ENCODE results near the gene IL1RAP. TPM values are rescaled to one million over a fixed set of nuclear protein-coding genes. Genes with fewer than 3 reads are reported as not detected.

IL1RAP gene
- total and polyA plus RNA-seq, 9 of the 15 experiments (the other 6 are each of a cell fraction or from before 2014, with no cell fraction given), result 0.23 to 1.8 (median 0.88) TPM

DNA sequence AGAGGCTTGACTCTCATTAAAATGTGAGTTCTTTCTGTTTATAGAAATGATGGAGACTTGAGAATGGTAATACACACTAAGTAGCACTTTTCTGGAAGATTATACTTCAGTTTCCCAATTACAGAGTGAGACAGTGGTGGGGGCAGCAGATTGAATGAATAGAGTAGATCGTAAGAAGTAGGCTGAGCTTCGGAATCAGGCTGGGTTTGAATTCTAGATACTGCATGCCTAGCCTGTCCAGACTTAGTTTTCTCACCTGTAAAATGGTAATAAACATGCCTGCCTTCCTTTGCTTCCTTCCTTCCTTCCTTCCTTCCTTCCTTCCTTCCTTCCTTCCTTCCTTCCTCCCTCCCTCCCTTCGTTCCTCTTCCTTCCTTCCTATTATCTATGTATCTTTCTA is 8.1 kb downstream of the IL1RAP start:
- no peak for ATAC-seq
- CTCF ChIA-PET (ENCODE audit: low intra/inter-chr PET ratio), result no interaction called here
- BruUV-seq (replicated peaks), result no TSS peak

More for the DNA sequence above, 8.1 kb downstream of the IL1RAP start:
- Histone ChIP-seq H3K36me3 (ENCODE audit: control insufficient read depth, insufficient read depth, low read length) (no peaks in the 10 kb centered on the region), H3K4me3 (no peak overlapping the region), H3K4me2 (ENCODE audit: insufficient read depth, low read length) (no peak overlapping the region), H3K4me1 (replicated peaks in 1 of 2; ENCODE audit: control insufficient read depth in 2 of 2, insufficient read depth in 2 of 2, low read length in 2 of 2) (no peaks in the 10 kb centered on the region), H2AFZ (ENCODE audit: low read depth, low read length) (no peak overlapping the region), H3K9me1 (ENCODE audit: control insufficient read depth, insufficient read depth, low read length) (no peaks in the 10 kb centered on the region), H3K27me3 (ENCODE audit: control insufficient read depth in 2 of 2, insufficient read depth in 2 of 2, low read length in 2 of 2) (no peaks in the 10 kb centered on the region), H3K79me2 (ENCODE audit: control insufficient read depth, insufficient read depth, low read length) (no peaks in the 10 kb centered on the region), H3K9me3 (replicated peaks; ENCODE audit: control insufficient read depth, insufficient read depth, low read depth, low read length) (no peaks in the 10 kb centered on the region; the same call in 1 of the 2 replicates), H3K27ac (ENCODE audit: extremely low read depth, low read depth, low read length) (no peak overlapping the region), H4K20me1 (replicated peaks; ENCODE audit: control insufficient read depth, insufficient read depth, low read length) (no peaks in the 10 kb centered on the region), H3K9ac (ENCODE audit: insufficient read depth in 1 of 2, low read depth in 2 of 2, low read length in 2 of 2) (no peak overlapping the region)
- POLR2A ChIA-PET, result no interaction called here
- in situ Hi-C loops (cut with MboI) (no loop called here), intact Hi-C loops (cut with micrococcal nuclease) (no loop called here)
- FAIRE-seq (no peak), DNase-seq (ENCODE audit: extremely low read depth in 1 of 4, low spot score in 3 of 4) (no peak)
- TF ChIP-seq, protein P1, sequence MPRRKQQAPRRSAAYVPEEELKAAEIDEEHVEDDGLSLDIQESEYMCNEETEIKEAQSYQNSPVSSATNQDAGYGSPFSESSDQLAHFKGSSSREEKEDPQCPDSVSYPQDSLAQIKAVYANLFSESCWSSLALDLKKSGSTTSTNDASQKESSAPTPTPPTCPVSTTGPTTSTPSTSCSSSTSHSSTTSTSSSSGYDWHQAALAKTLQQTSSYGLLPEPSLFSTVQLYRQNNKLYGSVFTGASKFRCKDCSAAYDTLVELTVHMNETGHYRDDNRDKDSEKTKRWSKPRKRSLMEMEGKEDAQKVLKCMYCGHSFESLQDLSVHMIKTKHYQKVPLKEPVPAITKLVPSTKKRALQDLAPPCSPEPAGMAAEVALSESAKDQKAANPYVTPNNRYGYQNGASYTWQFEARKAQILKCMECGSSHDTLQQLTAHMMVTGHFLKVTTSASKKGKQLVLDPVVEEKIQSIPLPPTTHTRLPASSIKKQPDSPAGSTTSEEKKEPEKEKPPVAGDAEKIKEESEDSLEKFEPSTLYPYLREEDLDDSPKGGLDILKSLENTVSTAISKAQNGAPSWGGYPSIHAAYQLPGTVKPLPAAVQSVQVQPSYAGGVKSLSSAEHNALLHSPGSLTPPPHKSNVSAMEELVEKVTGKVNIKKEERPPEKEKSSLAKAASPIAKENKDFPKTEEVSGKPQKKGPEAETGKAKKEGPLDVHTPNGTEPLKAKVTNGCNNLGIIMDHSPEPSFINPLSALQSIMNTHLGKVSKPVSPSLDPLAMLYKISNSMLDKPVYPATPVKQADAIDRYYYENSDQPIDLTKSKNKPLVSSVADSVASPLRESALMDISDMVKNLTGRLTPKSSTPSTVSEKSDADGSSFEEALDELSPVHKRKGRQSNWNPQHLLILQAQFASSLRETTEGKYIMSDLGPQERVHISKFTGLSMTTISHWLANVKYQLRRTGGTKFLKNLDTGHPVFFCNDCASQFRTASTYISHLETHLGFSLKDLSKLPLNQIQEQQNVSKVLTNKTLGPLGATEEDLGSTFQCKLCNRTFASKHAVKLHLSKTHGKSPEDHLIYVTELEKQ (CRISPR knock-in tag; IDR thresholded peaks at IDR 0.05), result no peak
- TF ChIP-seq, protein P2, sequence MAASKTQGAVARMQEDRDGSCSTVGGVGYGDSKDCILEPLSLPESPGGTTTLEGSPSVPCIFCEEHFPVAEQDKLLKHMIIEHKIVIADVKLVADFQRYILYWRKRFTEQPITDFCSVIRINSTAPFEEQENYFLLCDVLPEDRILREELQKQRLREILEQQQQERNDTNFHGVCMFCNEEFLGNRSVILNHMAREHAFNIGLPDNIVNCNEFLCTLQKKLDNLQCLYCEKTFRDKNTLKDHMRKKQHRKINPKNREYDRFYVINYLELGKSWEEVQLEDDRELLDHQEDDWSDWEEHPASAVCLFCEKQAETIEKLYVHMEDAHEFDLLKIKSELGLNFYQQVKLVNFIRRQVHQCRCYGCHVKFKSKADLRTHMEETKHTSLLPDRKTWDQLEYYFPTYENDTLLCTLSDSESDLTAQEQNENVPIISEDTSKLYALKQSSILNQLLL (CRISPR knock-in tag; IDR thresholded peaks at IDR 0.05; ENCODE audit: borderline replicate concordance), result no peak
- TF ChIP-seq GABPA (tag; conservative IDR thresholded peaks at IDR 0.05; ENCODE audit: low read depth) (no peak), ZNF586 (CRISPR knock-in tag; conservative IDR thresholded peaks at IDR 0.05) (no peak), RCOR1 (IDR thresholded peaks at IDR 0.05; ENCODE audit: borderline replicate concordance in 1 of 2, low read depth in 2 of 2, low read length in 2 of 2) (no peak), DDX20 (tag; IDR thresholded peaks at IDR 0.05; ENCODE audit: low read depth) (no peak), POLR2B (IDR thresholded peaks at IDR 0.05; ENCODE audit: low read depth, partially characterized antibody) (no peak), ZNF3 (CRISPR knock-in tag; IDR thresholded peaks at IDR 0.05) (no peak), PPARD (CRISPR knock-in tag; IDR thresholded peaks at IDR 0.05) (no peak), PHF21A (IDR thresholded peaks at IDR 0.05; ENCODE audit: borderline replicate concordance, low read depth) (no peak), RBM14 (IDR thresholded peaks at IDR 0.05; ENCODE audit: borderline replicate concordance, insufficient read depth, low read depth, low read length) (no peak), ZFP91 (CRISPR knock-in tag; IDR thresholded peaks at IDR 0.05) (no peak)
- 4% methylated on average over 3 of the region's 3 CpGs for WGBS (ENCODE audit: insufficient coverage, low coverage, missing lambda C conversion rate)
